ENCODE measurements around the gene TEX22.

- TF ChIP-seq, protein P1, sequence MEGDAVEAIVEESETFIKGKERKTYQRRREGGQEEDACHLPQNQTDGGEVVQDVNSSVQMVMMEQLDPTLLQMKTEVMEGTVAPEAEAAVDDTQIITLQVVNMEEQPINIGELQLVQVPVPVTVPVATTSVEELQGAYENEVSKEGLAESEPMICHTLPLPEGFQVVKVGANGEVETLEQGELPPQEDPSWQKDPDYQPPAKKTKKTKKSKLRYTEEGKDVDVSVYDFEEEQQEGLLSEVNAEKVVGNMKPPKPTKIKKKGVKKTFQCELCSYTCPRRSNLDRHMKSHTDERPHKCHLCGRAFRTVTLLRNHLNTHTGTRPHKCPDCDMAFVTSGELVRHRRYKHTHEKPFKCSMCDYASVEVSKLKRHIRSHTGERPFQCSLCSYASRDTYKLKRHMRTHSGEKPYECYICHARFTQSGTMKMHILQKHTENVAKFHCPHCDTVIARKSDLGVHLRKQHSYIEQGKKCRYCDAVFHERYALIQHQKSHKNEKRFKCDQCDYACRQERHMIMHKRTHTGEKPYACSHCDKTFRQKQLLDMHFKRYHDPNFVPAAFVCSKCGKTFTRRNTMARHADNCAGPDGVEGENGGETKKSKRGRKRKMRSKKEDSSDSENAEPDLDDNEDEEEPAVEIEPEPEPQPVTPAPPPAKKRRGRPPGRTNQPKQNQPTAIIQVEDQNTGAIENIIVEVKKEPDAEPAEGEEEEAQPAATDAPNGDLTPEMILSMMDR (IDR thresholded peaks at IDR 0.05 in 4 of 5, conservative IDR thresholded peaks at IDR 0.05 in 1 of 5), result no peak
- TF ChIP-seq POLR2A (IDR thresholded peaks at IDR 0.05), result no peak
These were observed 47.0 kb downstream of the TEX22 start for GRCh38 chr14:105445290-105445689.

All from gastrocnemius medialis (tissue), 4 donors.